K562 (cell line): ENCODE data around the gene INCA1. TPM values are rescaled to one million over a fixed set of nuclear protein-coding genes. Genes with fewer than 3 reads are reported as not detected.

Source experiments
- ATAC-seq: fragments of 200-7000 bp; cut with Tn5 transposase; 3 replicates; pipeline ENCODE4 v1.9.1; 2020; ENCODE audit warnings: moderate library complexity
- BruUV-seq: library from RNA; stranded (reverse); fragments of 400-500 nt; replicated peaks from 2 replicates; lab custom pipeline; 2021; lab: Mats Ljungman, UMichigan
- CTCF ChIA-PET: fragments of 300-600 bp; formaldehyde crosslinking; extraction: SDS; loops from one replicate; lab custom pipeline; 2021; ENCODE audit warnings: low intra/inter-chr PET ratio; lab: Yijun Ruan, JAX
- POLR2A ChIA-PET: fragments of 300-600, 350-650 bp; sonication (Branson Sonifier 250); formaldehyde crosslinking; extraction: SDS; loops from one replicate; lab custom pipeline; 2021; ENCODE audit warnings: antibody characterized with exemption, inconsistent platforms; lab: Yijun Ruan, JAX
- DNase-seq, 4 experiments: peaks; one replicate each; pipeline versions ENCODE4 v3.0.0 to v3.0.0-alpha.2; 2011 to 2018; ENCODE audit warnings: low spot score in 3 of 4, mixed read lengths in 3 of 4; ENCODE audit errors: extremely low read depth in 1 of 4
- FAIRE-seq: peaks from 2 replicates; lab custom pipeline; 2011; peaks lifted over from hg19 to GRCh38; lab: Jason Lieb, UNC
- H2AFZ ChIP-seq: 2 replicates; pipeline ENCODE4 v1.6.0; 2011; ENCODE audit warnings: low read depth, low read length, control low read depth, inconsistent platforms
- H3K27ac ChIP-seq: fragments of 200-600 bp; 3 replicates; pipeline ENCODE4 v1.8.0; 2011; ENCODE audit warnings: low read depth, mild to moderate bottlenecking, control low read depth, inconsistent platforms, low read length, moderate library complexity, mixed read lengths; ENCODE audit errors: extremely low read depth
- H3K27me3 ChIP-seq, 2 experiments: fragments of 300-600 bp in 1 of 2; 2 replicates in 1 of 2; 3 replicates in 1 of 2; pipeline versions ENCODE4 v1.6.0 to v1.8.0; 2011; ENCODE audit warnings: inconsistent platforms in 2 of 2, low read length in 2 of 2, mild to moderate bottlenecking in 1 of 2, mixed read lengths in 1 of 2, moderate library complexity in 1 of 2; ENCODE audit not compliant: control insufficient read depth in 2 of 2, insufficient read depth in 2 of 2
- H3K36me3 ChIP-seq: fragments of 300-600 bp; 3 replicates; pipeline ENCODE4 v1.8.0; 2011; ENCODE audit warnings: mild to moderate bottlenecking, low read length, inconsistent platforms; ENCODE audit not compliant: control insufficient read depth, insufficient read depth
- H3K4me1 ChIP-seq, 2 experiments: fragments of 200-600 bp in 1 of 2; replicated peaks in 1 of 2; 2 replicates in 1 of 2; 3 replicates in 1 of 2; pipeline versions ENCODE4 v1.5.1 to v1.8.0; 2011; ENCODE audit warnings: inconsistent platforms in 2 of 2, low read length in 2 of 2, mild to moderate bottlenecking in 1 of 2, mixed read lengths in 1 of 2, moderate library complexity in 1 of 2; ENCODE audit not compliant: control insufficient read depth in 2 of 2, insufficient read depth in 2 of 2
- H3K4me2 ChIP-seq: 2 replicates; pipeline ENCODE4 v1.6.1; 2011; ENCODE audit warnings: low read length, control low read depth, inconsistent platforms, mixed read lengths; ENCODE audit not compliant: insufficient read depth
- H3K4me3 ChIP-seq: fragments of 200-600 bp; sonication (generic), shearing (Covaris generic); 2 replicates; pipeline ENCODE4 v1.5.1; 2016; ENCODE audit warnings: control low read depth, inconsistent platforms
- H3K79me2 ChIP-seq: fragments of 200-600 bp; 3 replicates; pipeline ENCODE4 v1.8.0; 2011; ENCODE audit warnings: low read length, inconsistent platforms; ENCODE audit not compliant: control insufficient read depth, insufficient read depth
- H3K9ac ChIP-seq, 2 experiments: 2 replicates each; pipeline versions ENCODE4 v1.6.0 to v1.6.1; 2011; ENCODE audit warnings: low read depth in 2 of 2, low read length in 2 of 2, control low read depth in 1 of 2, inconsistent platforms in 1 of 2, mild to moderate bottlenecking in 1 of 2, mixed read lengths in 1 of 2; ENCODE audit not compliant: insufficient read depth in 1 of 2
- H3K9me1 ChIP-seq: one replicate; pipeline ENCODE4 v1.6.0; 2011; ENCODE audit warnings: inconsistent platforms, mild to moderate bottlenecking, low read length, moderate library complexity; ENCODE audit not compliant: control insufficient read depth, insufficient read depth
- H3K9me3 ChIP-seq: replicated peaks from 2 replicates; pipeline ENCODE4 v1.5.1; 2011; ENCODE audit warnings: low read depth, low read length, inconsistent platforms; ENCODE audit not compliant: control insufficient read depth, insufficient read depth
- H4K20me1 ChIP-seq: replicated peaks from 2 replicates; pipeline ENCODE4 v1.6.1; 2011; ENCODE audit warnings: low read length, inconsistent platforms, mixed read lengths; ENCODE audit not compliant: control insufficient read depth, insufficient read depth
- BRD4 ChIP-seq: fragments of 200-600 bp; sonication (generic); IDR thresholded peaks from 2 replicates; pipeline ENCODE4 v1.6.1; 2017; ENCODE audit warnings: inconsistent platforms
- CBFB ChIP-seq: sonication (generic); formaldehyde crosslinking; IDR thresholded peaks from 2 replicates; pipeline ENCODE4 v1.4.0; 2020; ENCODE audit warnings: mild to moderate bottlenecking, missing genetic modification reagents
- EGR1 ChIP-seq: fragments of 450-650 bp; conservative IDR thresholded peaks from 2 replicates; pipeline ENCODE4 v1.6.1; 2017; ENCODE audit warnings: mild to moderate bottlenecking
- FOXK1 ChIP-seq: sonication (generic); formaldehyde crosslinking; IDR thresholded peaks from 2 replicates; pipeline ENCODE4 v1.8.0; 2022; ENCODE audit warnings: missing genetic modification reagents, mild to moderate bottlenecking, borderline replicate concordance
- GABPA ChIP-seq: fragments of 200-800 bp; sonication (Bioruptor generic); conservative IDR thresholded peaks from 2 replicates; pipeline ENCODE4 v1.6.1; 2016; ENCODE audit warnings: low read depth, missing genetic modification characterization, missing compliant biosample characterization
- HNRNPK ChIP-seq: fragments of 200-400 bp; formaldehyde crosslinking; IDR thresholded peaks from one replicate; pipeline ENCODE4 v1.6.1; 2018; ENCODE audit warnings: mild to moderate bottlenecking, low read depth, low read length; ENCODE audit not compliant: poor library complexity, severe bottlenecking
- MEIS2 ChIP-seq: fragments of 450-650 bp; IDR thresholded peaks from 2 replicates; pipeline ENCODE4 v1.6.1; 2014; ENCODE audit warnings: mild to moderate bottlenecking; ENCODE audit not compliant: partially characterized antibody
- NR2C2 ChIP-seq, 2 experiments: fragments of 200-800 bp in 1 of 2; sonication (Bioruptor generic) in 1 of 2; sonication (generic) in 1 of 2; formaldehyde crosslinking in 1 of 2; IDR thresholded peaks; 2 replicates each; pipeline versions ENCODE4 v1.6.1 to v1.8.0; 2016 to 2022; ENCODE audit warnings: mild to moderate bottlenecking in 1 of 2, missing compliant biosample characterization in 1 of 2, missing genetic modification characterization in 1 of 2, missing genetic modification reagents in 1 of 2
- POLR2B ChIP-seq: fragments of 450-650 bp; IDR thresholded peaks from 2 replicates; pipeline ENCODE4 v1.6.1; 2018; ENCODE audit warnings: low read depth; ENCODE audit not compliant: partially characterized antibody
- SRSF7 ChIP-seq: fragments of 200-400 bp; formaldehyde crosslinking; optimal IDR thresholded peaks from 2 replicates; pipeline ENCODE3; 2017; ENCODE audit warnings: mild to moderate bottlenecking, low read depth, low read length
- STAG1 ChIP-seq: sonication (generic); formaldehyde crosslinking; IDR thresholded peaks from 2 replicates; pipeline ENCODE4 v1.5.0; 2020; ENCODE audit warnings: missing genetic modification reagents, borderline replicate concordance
- ZNF274 ChIP-seq: IDR thresholded peaks from 2 replicates; pipeline ENCODE4 v1.6.1; 2011; ENCODE audit warnings: low read depth, mild to moderate bottlenecking, low read length, moderate library complexity, borderline replicate concordance
- ZNF79 ChIP-seq: fragments of 250-450 bp; sonication (Bioruptor Pico); IDR thresholded peaks from 2 replicates; pipeline ENCODE4 v1.4.0; 2020; ENCODE audit warnings: low read depth, mild to moderate bottlenecking, moderate library complexity
- WGBS: fragments of 100-300 bp; shearing (Covaris generic); methylation state at CpG from one replicate; pipeline ENCODE4 v1.1.6; 2016; ENCODE audit warnings: low coverage, mixed read lengths; ENCODE audit not compliant: insufficient coverage; ENCODE audit errors: missing lambda C conversion rate; 5-methylcytosine and 5-hydroxymethylcytosine counted together
- in situ Hi-C: fragments of 300-500 bp; cut with MboI; formaldehyde crosslinking; loops from 4 replicates; pipeline ENCODE4 v1.15.0; 2018; ENCODE audit warnings: inconsistent platforms, mixed read lengths
- intact Hi-C: fragments of 100-400 bp; cut with micrococcal nuclease; formaldehyde crosslinking; loops from 2 replicates; pipeline ENCODE4 v1.14.2; 2022
- polyA plus RNA-seq, 8 experiments: library from polyadenylated mRNA; depleted of rRNA in 4 of 8; stranded (reverse) in 5 of 8; unstranded in 3 of 8; fragments of >200 nt; fragmentation: Nextera tagmentation in 2 of 8; fragmentation: Illumina TruSeq in 1 of 8; extraction: Ambion mirVana in 2 of 8; extraction: Trizol in 1 of 8; gene quantifications; 2 replicates each; pipeline versions ENCODE4 v1.2.1 to v1.2.3, GENCODE V29; 2011 to 2014; ENCODE audit warnings: inconsistent platforms in 1 of 8, missing spikeins in 1 of 8
- total RNA-seq, 7 experiments: library from RNA; depleted of rRNA in 6 of 7; stranded (reverse); fragments of >200 nt in 6 of 7; fragmentation: Illumina TruSeq in 2 of 7; extraction: Trizol in 2 of 7; gene quantifications; 2 replicates each; pipeline versions ENCODE4 v1.2.1 to v1.2.3, GENCODE V29; 2011 to 2021; ENCODE audit warnings: low replicate concordance in 1 of 7
- TF ChIP-seq, protein P1 (sequence below): fragments of 250-450 bp; sonication (Bioruptor Pico); IDR thresholded peaks from 2 replicates; pipeline ENCODE4 v1.5.0; 2020; ENCODE audit warnings: mild to moderate bottlenecking, borderline replicate concordance

INCA1 gene
- total and polyA plus RNA-seq, 9 of the 15 experiments (the other 6 are each of a cell fraction or from before 2014, with no cell fraction given), result 0.08 to 0.50 (median 0.13) TPM; not detected in 4

DNA sequence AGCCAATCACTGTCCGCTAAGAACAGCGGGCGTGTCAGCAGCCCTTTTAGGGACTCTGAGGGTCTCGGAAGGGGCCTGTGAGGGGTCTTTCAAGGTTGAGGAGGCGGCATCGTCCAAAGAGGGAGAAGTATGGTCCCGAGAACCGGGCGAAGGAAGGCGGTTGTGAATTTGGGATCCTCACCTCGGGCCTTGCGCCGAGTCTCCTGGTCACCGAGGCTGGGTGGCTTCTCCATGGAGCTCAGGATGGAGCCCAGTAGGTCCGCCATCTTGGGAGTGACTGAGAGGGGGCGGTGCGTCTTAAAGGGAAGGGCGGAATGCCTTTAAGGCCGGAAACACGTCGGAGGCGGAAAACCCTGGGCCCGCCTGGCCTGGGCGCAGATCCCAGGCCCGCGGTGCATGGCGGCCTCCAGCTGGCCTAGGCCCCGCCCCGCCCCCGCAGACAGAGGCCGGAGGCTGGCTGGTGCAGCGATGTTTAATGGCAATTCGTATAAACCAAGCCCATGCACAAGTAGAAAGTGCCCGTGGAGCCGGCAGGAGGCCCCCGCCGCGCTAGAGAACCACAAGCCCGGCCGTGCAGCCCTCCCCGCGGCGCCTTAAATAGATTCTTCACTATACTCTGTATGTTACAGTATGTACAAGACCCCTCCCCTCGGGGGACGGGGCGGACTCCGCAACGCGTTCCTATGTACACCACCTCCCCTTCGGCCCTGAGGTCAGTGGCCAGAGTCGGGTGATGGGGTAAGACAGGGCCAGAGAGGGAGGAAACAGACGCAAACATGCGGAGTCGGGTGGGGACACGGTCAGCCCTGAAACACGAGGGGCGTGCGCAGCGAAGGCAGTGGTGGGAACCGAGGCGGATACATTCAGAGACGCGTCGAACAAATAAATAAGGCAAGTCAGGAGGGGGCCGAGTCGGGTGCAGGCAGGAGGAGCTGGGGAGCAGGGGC, 29.5 kb downstream of the INCA1 start, which contains the start of gene SPAG7:
SPAG7 (minus strand) TSS at position 279 of the 947 bp plus-strand sequence; CDS start at position 266, 13 bp downstream.
- intact Hi-C loops (loop anchor here (1.0 to 10.0 kb wide), 3 partner anchors 17 to 63 kb away; partner anchors contain the start of genes CHRNE and ENO3), in situ Hi-C loops (no loop called here)
- Histone ChIP-seq H3K4me1 (peaks cover 22 to 23% of the 10 kb centered on the region in 2 experiments), H4K20me1 (no peaks in the 10 kb centered on the region), H3K4me2 (peak within 1 kb of the TSS; percentile 89), H3K9me3 (no peaks in the 10 kb centered on the region), H3K9ac (peak within 1 kb of the TSS; percentile 89 to 94), H2AFZ (peak within 1 kb of the TSS; percentile 87), H3K4me3 (peak within 1 kb of the TSS; percentile 70), H3K9me1 (no peaks in the 10 kb centered on the region), H3K36me3 (peaks cover 46% of the 10 kb centered on the region; the same call in 2 of the 3 replicates), H3K27me3 (no peaks in the 10 kb centered on the region), H3K27ac (peak within 1 kb of the TSS; percentile 95), H3K79me2 (peaks cover 26% of the 10 kb centered on the region)
- ATAC-seq (peak; percentile 79), FAIRE-seq (no peak), DNase-seq (peak; percentile 84 to 94 (median 88))
- WGBS, result 5% methylated on average over 39 of the region's 66 CpGs
- no TSS peak for BruUV-seq
- CTCF ChIA-PET, result no interaction called here
- POLR2A ChIA-PET, result interaction anchor here (0.6 to 3.2 kb wide), 10 partner anchors 10 to 58 kb away, joined by 3 to 38 read pairs (median 5); partner anchors contain the start of genes ENO3, PFN1 and RNF167
- TF ChIP-seq STAG1 (CRISPR knock-in tag), result no peak
- peak; percentile 83; the same call in 1 of the 2 replicates for TF ChIP-seq FOXK1 (CRISPR knock-in tag)
- peak; percentile 50 for TF ChIP-seq HNRNPK
- TF ChIP-seq MEIS2, result peak; percentile 33
- no peak for TF ChIP-seq SRSF7
- no peak for TF ChIP-seq BRD4
- TF ChIP-seq NR2C2 (CRISPR knock-in tag; IDR thresholded peaks at IDR 0.05), result peak; percentile 7; the same call in 1 of the 2 replicates
- peak; percentile 74 for TF ChIP-seq NR2C2 (tag; IDR thresholded peaks at IDR 0.05)
- TF ChIP-seq, protein P1, sequence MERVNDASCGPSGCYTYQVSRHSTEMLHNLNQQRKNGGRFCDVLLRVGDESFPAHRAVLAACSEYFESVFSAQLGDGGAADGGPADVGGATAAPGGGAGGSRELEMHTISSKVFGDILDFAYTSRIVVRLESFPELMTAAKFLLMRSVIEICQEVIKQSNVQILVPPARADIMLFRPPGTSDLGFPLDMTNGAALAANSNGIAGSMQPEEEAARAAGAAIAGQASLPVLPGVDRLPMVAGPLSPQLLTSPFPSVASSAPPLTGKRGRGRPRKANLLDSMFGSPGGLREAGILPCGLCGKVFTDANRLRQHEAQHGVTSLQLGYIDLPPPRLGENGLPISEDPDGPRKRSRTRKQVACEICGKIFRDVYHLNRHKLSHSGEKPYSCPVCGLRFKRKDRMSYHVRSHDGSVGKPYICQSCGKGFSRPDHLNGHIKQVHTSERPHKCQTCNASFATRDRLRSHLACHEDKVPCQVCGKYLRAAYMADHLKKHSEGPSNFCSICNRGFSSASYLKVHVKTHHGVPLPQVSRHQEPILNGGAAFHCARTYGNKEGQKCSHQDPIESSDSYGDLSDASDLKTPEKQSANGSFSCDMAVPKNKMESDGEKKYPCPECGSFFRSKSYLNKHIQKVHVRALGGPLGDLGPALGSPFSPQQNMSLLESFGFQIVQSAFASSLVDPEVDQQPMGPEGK (CRISPR knock-in tag), result no peak
- 0 out of 2 replicates have a peak, but pooled peaks have one; percentile 39 for TF ChIP-seq CBFB (CRISPR knock-in tag)
- no peak for TF ChIP-seq ZNF79 (CRISPR knock-in tag)
- TF ChIP-seq GABPA (tag), result peak; percentile 75
- peak; percentile 78 for TF ChIP-seq POLR2B
- TF ChIP-seq ZNF274, result no peak
- TF ChIP-seq EGR1, result peak; percentile 92
